Naive B cell (primary cell): Measurements from ENCODE around the gene LMO4. TPM values are rescaled to one million over a fixed set of nuclear protein-coding genes. Genes with fewer than 3 reads are reported as not detected.

Experiments
- ATAC-seq, 2 donors: fragments of 150-1000 bp; cut with Tn5 transposase; 2 replicates each; pipeline ENCODE4 v1.10.0; 2021; ENCODE audit warnings: low read depth in 2 of 2, mild to moderate bottlenecking in 2 of 2, moderate library complexity in 2 of 2
- DNase-seq: peaks from one replicate; pipeline ENCODE4 v3.0.0; 2022
- H3K27ac Mint-ChIP-seq, 6 donors: one replicate each; pipeline ENCODE4 v1.8.0; 2020 to 2022; ENCODE audit warnings: mild to moderate bottlenecking in 6 of 6, mixed read lengths in 6 of 6, moderate library complexity in 5 of 6, inconsistent platforms in 2 of 6
- H3K27me3 Mint-ChIP-seq, 3 donors: one replicate each; pipeline ENCODE4 v1.8.0; 2021 to 2022; ENCODE audit warnings: mixed read lengths in 3 of 3, mild to moderate bottlenecking in 1 of 3
- H3K36me3 Mint-ChIP-seq, 2 donors: one replicate each; pipeline ENCODE4 v1.8.0; 2020 to 2022; ENCODE audit warnings: mixed read lengths in 2 of 2, inconsistent platforms in 1 of 2, mild to moderate bottlenecking in 1 of 2
- H3K4me1 Mint-ChIP-seq, 3 donors: one replicate each; pipeline ENCODE4 v1.8.0; 2020 to 2022; ENCODE audit warnings: mixed read lengths in 3 of 3, inconsistent platforms in 1 of 3, mild to moderate bottlenecking in 1 of 3, moderate library complexity in 1 of 3
- H3K4me3 Mint-ChIP-seq, 8 donors: one replicate each; pipeline ENCODE4 v1.8.0; 2020 to 2022; ENCODE audit warnings: mild to moderate bottlenecking in 8 of 8, mixed read lengths in 8 of 8, moderate library complexity in 8 of 8, inconsistent platforms in 2 of 8
- H3K9me3 Mint-ChIP-seq, 7 donors: one replicate each; pipeline ENCODE4 v1.8.0; 2020 to 2022; ENCODE audit warnings: mixed read lengths in 7 of 7, mild to moderate bottlenecking in 5 of 7, inconsistent platforms in 2 of 7, moderate library complexity in 1 of 7
- polyA plus RNA-seq, 6 donors: library from polyadenylated mRNA; unstranded; fragments of 300-500 nt; fragmentation: Illumina TruSeq; gene quantifications; one replicate each; pipeline ENCODE4 v1.2.3, GENCODE V29; 2021; ENCODE audit warnings: low read depth in 6 of 6

The LMO4 gene
- polyA plus RNA-seq, 6 donors from 2014 or later: 11.7 to 17.5 (median 14.4) TPM

DNA sequence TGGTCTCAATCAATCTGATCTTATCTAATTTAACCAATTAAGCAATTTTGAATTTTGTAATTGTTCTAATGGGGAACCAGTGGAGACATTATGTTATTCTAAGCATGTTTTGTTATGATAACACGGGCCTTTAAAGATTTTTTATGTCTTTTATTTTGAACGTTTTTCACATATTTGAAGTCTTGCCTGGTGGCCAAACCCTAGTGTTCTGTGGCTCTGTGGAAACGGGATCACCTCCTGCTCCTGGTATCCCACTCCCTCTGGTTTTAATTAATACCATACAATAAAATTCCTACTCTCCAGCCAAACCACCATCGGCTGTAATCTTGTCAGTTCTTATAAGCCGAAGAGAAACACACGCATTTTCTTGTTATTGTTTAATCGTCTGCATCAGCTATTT is 22.9 kb upstream of the LMO4 start:
- Mint-ChIP-seq H3K4me3 (no peak overlapping the region), H3K9me3 (no peaks in the 10 kb centered on the region), H3K36me3 (no peaks in the 10 kb centered on the region), H3K27me3 (peaks cover 8 to 28% (median 21%) of the 10 kb centered on the region in 3 donors), H3K4me1 (no peaks in the 10 kb centered on the region), H3K27ac (no peak overlapping the region)
- DNase-seq (no peak), ATAC-seq (no peak)

- H3K36me3 Mint-ChIP-seq: no peaks in the 10 kb centered on the region
- no peak overlapping the region for H3K4me3 Mint-ChIP-seq
- ATAC-seq: no peak
- peaks cover 5 to 18% (median 16%) of the 10 kb centered on the region in 3 donors for H3K27me3 Mint-ChIP-seq
- no peaks in the 10 kb centered on the region for H3K4me1 Mint-ChIP-seq
- DNase-seq: no peak
- no peaks in the 10 kb centered on the region for H3K9me3 Mint-ChIP-seq
- H3K27ac Mint-ChIP-seq: no peak overlapping the region
Measured at GRCh38 chr1:87307306-87307705, 21.4 kb upstream of the LMO4 start.

DNA sequence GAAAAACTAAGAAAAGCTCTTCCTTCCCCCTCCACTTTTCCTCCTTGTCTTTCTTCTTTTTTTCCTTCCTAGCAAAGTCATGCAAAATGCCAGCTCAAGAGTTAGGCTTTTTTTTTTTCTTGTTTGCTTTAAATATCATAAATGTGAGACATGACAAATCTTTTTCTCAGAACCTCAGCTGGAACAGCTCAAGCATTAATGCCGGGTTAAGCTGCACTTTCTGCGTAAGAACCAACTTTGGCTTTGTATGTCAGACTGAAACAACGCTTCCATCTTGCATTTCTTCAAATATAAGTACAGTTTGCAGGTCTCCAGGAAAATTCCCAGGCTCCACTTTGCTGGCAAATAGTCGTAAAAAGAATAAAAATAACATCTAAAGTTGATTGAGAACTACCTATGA is 20.7 kb upstream of the LMO4 start:
- H3K9me3 Mint-ChIP-seq: no peaks in the 10 kb centered on the region
- DNase-seq (no peak), ATAC-seq (no peak)
- peak overlapping the region in 2 of 6 donors; percentile 22 to 81 for H3K27ac Mint-ChIP-seq
- peaks cover 5 to 16% (median 15%) of the 10 kb centered on the region in 3 donors for H3K27me3 Mint-ChIP-seq
- no peak overlapping the region for H3K4me3 Mint-ChIP-seq
- no peaks in the 10 kb centered on the region for H3K4me1 Mint-ChIP-seq
- H3K36me3 Mint-ChIP-seq: no peaks in the 10 kb centered on the region

GRCh38 chr1:87314091-87314490 is 14.6 kb upstream of the LMO4 start:
- no peak for DNase-seq
- Mint-ChIP-seq H3K4me1 (peaks cover 8 to 15% (median 10%) of the 10 kb centered on the region in 3 donors), H3K27ac (no peak overlapping the region), H3K4me3 (no peak overlapping the region), H3K9me3 (no peaks in the 10 kb centered on the region), H3K36me3 (no peaks in the 10 kb centered on the region), H3K27me3 (peaks cover 4 to 13% (median 12%) of the 10 kb centered on the region in 3 donors)
- ATAC-seq: no peak

DNA sequence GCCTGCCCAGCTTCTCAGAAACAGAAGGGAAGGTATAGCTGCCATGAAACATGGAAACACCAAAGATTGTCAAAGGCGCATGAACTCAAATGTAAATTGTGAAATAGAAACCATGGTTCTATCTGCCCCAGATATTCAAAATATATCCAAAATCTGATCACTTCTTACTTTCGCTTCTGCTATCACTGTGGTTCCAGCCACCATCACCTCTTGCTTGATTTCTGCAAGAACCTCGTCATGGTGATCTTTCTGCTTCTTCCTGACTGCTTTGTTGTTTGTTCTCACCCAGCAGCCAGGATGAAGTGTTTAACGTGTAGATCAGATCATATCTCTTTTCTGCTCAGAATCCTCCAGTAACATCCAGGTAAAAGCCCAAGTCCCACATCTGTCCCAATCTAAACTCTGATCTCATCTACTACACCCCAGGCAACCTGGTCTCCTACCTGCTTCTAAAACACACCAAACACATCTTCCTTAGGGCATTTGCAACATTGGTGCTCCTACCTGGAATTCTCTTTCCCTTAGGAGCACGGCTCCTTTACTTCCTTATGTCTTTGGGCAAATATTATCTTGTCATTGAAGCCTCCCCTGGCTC is 10.5 kb upstream of the LMO4 start:
- Mint-ChIP-seq H3K4me3 (peak overlapping the region in 2 of 8 donors; percentile 23 to 50), H3K27ac (no peak overlapping the region), H3K27me3 (peaks cover 0 to 11% (median 8%) of the 10 kb centered on the region in 3 donors), H3K9me3 (no peaks in the 10 kb centered on the region), H3K36me3 (no peaks in the 10 kb centered on the region), H3K4me1 (peaks cover 8 to 15% (median 10%) of the 10 kb centered on the region in 3 donors)
- no peak for DNase-seq
- peak; percentile 28 to 46 for ATAC-seq

GRCh38 chr1:87318806-87319205 is 9.9 kb upstream of the LMO4 start:
- Mint-ChIP-seq H3K4me3 (peak overlapping the region in 1 of 8 donors; percentile 23), H3K27ac (no peak overlapping the region), H3K36me3 (no peaks in the 10 kb centered on the region), H3K4me1 (peaks cover 8 to 15% (median 10%) of the 10 kb centered on the region in 3 donors), H3K27me3 (peaks cover 0 to 11% (median 8%) of the 10 kb centered on the region in 3 donors), H3K9me3 (no peaks in the 10 kb centered on the region)
- DNase-seq (no peak), ATAC-seq (no peak)

DNA sequence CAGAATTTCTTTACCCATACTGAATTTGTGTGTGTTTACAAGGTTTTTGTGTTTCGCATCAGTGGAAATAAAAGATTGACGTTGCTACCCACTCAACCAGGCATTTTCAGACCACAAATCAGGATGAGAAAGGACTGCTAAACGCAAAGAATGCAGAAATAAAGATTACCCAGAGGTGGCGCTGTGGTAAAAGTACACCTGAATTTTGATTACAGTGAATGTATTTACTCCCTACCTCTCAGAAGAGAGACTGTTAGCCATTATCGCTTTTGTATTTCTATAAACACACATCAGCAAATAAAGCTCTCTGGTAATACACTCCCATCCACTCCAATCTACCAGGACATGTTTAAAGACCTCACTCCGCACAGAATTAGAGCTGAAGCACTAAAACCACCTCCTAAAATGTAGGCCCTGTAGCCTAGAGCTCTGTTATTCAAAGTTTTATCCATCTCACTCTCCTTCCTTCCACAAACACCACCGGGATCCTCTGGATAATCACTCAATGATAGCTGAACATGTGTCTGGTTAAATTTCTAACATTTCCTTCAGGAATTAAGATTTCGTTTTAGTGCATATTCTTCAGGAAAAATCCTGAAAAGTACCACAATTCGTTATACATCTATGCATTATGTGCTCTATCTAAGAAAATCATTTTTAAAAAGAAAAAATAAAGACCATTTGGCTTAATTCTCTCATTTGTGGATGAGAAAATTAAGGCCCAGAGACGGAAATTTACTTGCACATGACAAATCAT is 2.5 kb upstream of the LMO4 start:
- Mint-ChIP-seq H3K27ac (peak overlapping the region; percentile 4 to 78 (median 41)), H3K4me1 (peaks cover 21 to 30% (median 24%) of the 10 kb centered on the region in 3 donors), H3K36me3 (no peaks in the 10 kb centered on the region), H3K4me3 (peak overlapping the region in 2 of 8 donors; percentile 50 to 77), H3K27me3 (no peaks in the 10 kb centered on the region), H3K9me3 (no peaks in the 10 kb centered on the region)
- ATAC-seq (peak; percentile 3 to 12), DNase-seq (peak; percentile 60)

DNA sequence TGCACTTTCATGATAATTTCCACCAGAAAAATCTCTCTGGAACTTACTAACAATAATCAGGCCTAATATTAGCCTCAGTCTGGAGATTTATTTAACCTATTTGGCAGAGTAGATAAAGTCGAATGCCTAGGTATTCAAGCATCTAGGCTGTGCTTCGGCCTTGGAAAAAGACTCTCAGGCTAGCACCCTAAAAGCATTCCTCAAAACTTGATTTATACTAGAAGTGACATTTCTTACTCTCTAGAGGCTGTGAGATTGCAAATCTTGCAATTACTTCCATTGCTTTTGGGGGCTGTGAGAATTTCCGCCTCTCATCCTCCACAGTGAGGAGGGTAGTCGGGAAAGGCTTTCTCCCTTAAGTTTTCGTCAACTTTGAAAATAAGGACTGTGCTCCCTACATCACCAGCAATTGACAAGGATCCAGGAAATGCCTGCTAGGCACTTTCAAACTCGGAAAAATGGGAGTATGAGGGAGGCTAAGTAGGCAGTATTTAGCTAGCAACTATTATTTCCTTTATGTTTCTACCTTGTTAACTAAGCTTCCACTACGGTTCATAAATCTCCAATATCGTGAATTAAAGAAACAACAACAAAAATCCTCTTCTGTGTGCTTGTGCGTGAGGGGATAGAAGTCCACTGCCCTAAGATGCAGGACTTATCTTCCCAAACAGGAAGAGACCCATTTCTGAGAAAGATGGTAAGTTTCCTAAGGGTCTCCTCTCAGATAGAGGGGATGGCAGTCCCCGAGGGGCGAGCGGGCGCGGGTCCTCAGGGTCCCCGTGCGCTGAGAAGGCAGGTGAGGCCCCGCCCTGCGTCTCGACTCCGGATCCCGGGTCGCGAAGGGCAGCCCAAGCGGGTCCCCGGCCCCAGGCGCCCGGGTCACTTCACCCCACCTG is 1.1 kb upstream of the LMO4 start:
- H3K36me3 Mint-ChIP-seq: no peaks in the 10 kb centered on the region
- H3K9me3 Mint-ChIP-seq: no peaks in the 10 kb centered on the region
- H3K4me1 Mint-ChIP-seq: peaks cover 32 to 42% (median 33%) of the 10 kb centered on the region in 3 donors
- H3K27ac Mint-ChIP-seq: peak overlapping the region; percentile 88 to 99 (median 96)
- no peak for ATAC-seq
- peak overlapping the region; percentile 82 to 99 (median 96) for H3K4me3 Mint-ChIP-seq
- no peak for DNase-seq
- H3K27me3 Mint-ChIP-seq: no peaks in the 10 kb centered on the region

DNA sequence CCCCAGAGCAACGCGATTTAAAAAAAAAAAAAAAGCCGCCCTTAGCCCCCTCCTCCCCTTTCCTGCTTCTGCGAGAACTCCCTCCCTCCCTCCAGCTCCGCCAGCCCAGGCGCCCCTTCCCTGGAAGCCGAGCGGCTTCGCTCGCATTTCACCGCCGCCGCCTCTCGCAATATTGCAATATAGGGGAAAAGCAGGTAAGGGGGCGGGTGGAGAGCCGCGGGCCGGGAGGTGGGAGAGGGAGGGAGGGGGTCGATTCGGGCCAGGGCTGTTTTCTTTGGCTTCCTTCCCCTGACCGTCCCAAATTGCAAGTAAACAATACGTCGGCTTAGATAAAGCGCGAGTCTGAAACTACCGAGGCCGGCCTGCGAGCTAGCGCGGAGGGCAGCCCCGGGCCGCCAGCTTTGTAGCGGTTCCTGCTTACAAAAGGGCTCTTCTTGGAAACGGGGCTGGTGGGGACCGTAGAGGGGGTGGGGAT is 408 bp downstream of the LMO4 start:
- ATAC-seq: peak in 1 of 2 donors; percentile 7
- Mint-ChIP-seq H3K27ac (peak overlapping the region; percentile 81 to 97 (median 94)), H3K4me1 (peaks cover 37 to 53% (median 47%) of the 10 kb centered on the region in 3 donors), H3K36me3 (no peaks in the 10 kb centered on the region), H3K9me3 (no peaks in the 10 kb centered on the region), H3K27me3 (no peaks in the 10 kb centered on the region), H3K4me3 (peak overlapping the region; percentile 82 to 99 (median 96))
- peak; percentile 44 for DNase-seq

DNA sequence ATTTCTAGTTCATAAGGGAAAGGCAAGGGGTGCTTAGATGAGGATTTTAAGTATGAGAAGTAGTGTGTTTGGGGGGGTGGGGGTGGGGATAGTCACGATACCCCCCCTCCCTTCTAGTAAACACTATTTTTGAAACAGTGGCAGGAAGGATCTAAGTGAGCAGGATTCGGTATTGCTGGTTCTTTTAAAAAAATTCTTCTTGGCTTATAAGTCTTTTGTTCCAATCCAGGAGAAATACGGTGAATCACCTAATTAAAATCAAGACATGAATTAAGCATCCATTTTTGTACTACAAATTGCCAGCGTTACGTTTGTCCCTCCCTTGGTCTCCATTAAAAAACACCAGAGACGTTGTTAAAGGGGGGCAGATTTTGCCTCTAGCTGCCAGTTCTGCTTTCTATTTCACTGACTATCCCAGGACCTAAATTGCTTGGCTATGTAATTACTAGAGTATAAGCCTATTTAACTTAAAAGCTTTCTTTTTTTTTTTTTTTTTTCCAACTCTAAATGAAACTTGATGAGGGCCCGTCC is 911 bp downstream of the LMO4 start:
- peak; percentile 55 for DNase-seq
- Mint-ChIP-seq H3K36me3 (no peaks in the 10 kb centered on the region), H3K27ac (peak overlapping the region in 5 of 6 donors; percentile 85 to 97 (median 96)), H3K4me3 (peak overlapping the region; percentile 82 to 99 (median 96)), H3K27me3 (no peaks in the 10 kb centered on the region), H3K4me1 (peaks cover 39 to 58% (median 52%) of the 10 kb centered on the region in 3 donors), H3K9me3 (no peaks in the 10 kb centered on the region)
- ATAC-seq: peak; percentile 16 to 21

DNA sequence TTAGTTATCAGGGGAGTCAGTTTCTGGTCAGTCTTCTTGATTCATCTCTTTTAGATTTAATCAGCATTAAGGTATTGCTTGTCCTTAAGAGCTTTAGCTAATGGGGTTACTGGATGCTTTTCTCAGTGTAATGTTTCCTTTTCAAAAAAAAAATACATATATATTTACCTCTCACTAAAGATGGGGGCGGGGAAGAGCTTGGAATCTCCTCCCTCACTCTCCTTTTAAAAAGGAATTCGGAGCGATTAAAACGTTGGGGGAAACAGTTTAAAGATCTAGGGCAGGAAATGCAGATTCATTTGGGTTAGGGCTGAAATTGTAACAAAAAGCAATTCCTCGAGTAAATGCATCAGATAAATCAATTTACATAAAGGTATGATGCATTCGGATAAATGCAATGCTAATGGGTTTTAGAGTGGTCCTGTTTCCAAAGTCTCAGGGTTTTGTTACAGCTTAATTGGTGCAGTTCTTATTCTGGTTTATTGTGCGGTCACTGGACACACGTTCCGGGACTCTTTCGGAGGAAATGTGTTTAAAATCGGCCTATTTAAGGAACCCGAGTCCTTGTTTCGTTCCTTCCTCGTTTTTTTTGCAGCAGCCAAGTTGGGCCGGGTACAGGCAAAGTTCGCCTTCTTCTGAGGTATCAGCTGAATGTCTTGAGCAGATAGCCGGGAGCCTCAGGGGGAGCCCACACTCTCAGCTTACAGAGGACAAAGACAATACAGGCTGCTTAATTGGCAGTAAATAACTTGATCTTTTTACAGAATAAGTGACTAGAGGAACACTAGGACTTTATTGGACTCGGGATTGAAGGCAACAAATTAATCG is 1.6 kb downstream of the LMO4 start:
- Mint-ChIP-seq H3K27ac (peak overlapping the region; percentile 49 to 96 (median 84)), H3K4me1 (peaks cover 44 to 59% (median 55%) of the 10 kb centered on the region in 3 donors), H3K4me3 (peak overlapping the region; percentile 82 to 99 (median 96)), H3K9me3 (no peaks in the 10 kb centered on the region), H3K36me3 (no peaks in the 10 kb centered on the region), H3K27me3 (no peaks in the 10 kb centered on the region)
- ATAC-seq: no peak
- no peak for DNase-seq

DNA sequence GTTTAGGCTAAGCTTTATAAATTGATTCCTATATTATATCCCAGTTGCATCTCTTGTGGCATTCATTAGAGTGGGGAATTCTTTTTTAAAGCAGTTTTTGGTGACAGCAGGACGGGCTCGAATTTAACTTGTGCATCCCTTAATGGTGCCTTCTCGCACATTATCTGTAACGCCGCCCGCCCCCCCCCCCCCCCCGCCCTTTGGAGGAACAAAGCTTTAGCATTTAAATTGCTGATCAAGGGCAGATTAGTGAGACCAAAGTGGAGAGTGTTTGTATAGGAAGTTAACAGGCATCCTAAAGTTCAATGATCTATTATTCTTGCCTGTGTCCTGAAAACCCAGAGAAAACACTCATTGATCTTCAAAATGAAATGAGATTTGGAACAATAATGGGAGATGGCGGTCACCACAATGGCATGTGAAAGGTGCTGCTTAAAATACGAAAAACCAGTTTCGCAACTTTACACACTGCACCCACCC is 2.2 kb downstream of the LMO4 start:
- DNase-seq: no peak
- peak overlapping the region in 5 of 6 donors; percentile 85 to 92 (median 89) for H3K27ac Mint-ChIP-seq
- no peak for ATAC-seq
- H3K4me3 Mint-ChIP-seq: peak overlapping the region; percentile 82 to 99 (median 96)
- peaks cover 44 to 63% (median 59%) of the 10 kb centered on the region in 3 donors for H3K4me1 Mint-ChIP-seq
- no peaks in the 10 kb centered on the region for H3K27me3 Mint-ChIP-seq
- H3K36me3 Mint-ChIP-seq: no peaks in the 10 kb centered on the region
- no peaks in the 10 kb centered on the region for H3K9me3 Mint-ChIP-seq
